Transverse colon (tissue), 4 donors: ENCODE measurements around the gene PCNX1. TPM values are rescaled to one million over a fixed set of nuclear protein-coding genes. Genes with fewer than 3 reads are reported as not detected.

Experiments used
- DNase-seq: peaks from one replicate; pipeline ENCODE4 v3.0.0-alpha.2; 2019
- H3K27ac ChIP-seq, 4 donors: fragments of 200-600 bp; sonication (generic); 2 replicates each; pipeline ENCODE4 v1.5.1; 2016 to 2018; ENCODE audit warnings: inconsistent platforms in 4 of 4
- H3K27me3 ChIP-seq: fragments of 200-600 bp; sonication (generic); 2 replicates; pipeline ENCODE4 v1.5.1; 2017; ENCODE audit warnings: inconsistent platforms
- H3K36me3 ChIP-seq, 4 donors: fragments of 200-600 bp; sonication (generic); 2 replicates each; pipeline ENCODE4 v1.5.1; 2017 to 2019; ENCODE audit warnings: inconsistent platforms in 4 of 4
- H3K4me1 ChIP-seq, 4 donors: fragments of 200-600 bp; sonication (generic); 2 replicates each; pipeline ENCODE4 v1.5.1; 2017 to 2020; ENCODE audit warnings: inconsistent platforms in 4 of 4
- H3K4me3 ChIP-seq, 4 donors: fragments of 200-600 bp; sonication (generic); 1 replicate in 1 of 4; 2 replicates in 3 of 4; pipeline versions ENCODE4 v1.5.1 to v1.6.1; 2017 to 2019; ENCODE audit warnings: inconsistent platforms in 4 of 4
- H3K9me3 ChIP-seq, 2 donors: fragments of 200-600 bp; sonication (generic); 2 replicates each; pipeline ENCODE4 v1.5.1; 2017 to 2019; ENCODE audit warnings: inconsistent platforms in 2 of 2
- CTCF ChIP-seq, 5 experiments: fragments of 200-600 bp in 3 of 5; fragments of 450-650 bp in 2 of 5; sonication (generic) in 3 of 5; IDR thresholded peaks; 1 replicate in 2 of 5; 2 replicates in 3 of 5; pipeline ENCODE4 v1.5.1; 2016 to 2017; ENCODE audit warnings: antibody characterized with exemption in 5 of 5, inconsistent platforms in 3 of 5, mild to moderate bottlenecking in 2 of 5, moderate library complexity in 1 of 5
- EP300 ChIP-seq: sonication (generic); formaldehyde crosslinking; IDR thresholded peaks from one replicate; pipeline ENCODE4 v1.6.1; 2017; ENCODE audit warnings: antibody characterized with exemption, low read depth
- POLR2A ChIP-seq: fragments of 450-650 bp; IDR thresholded peaks from one replicate; pipeline ENCODE4 v1.6.1; 2016; ENCODE audit warnings: antibody characterized with exemption, mild to moderate bottlenecking, moderate library complexity
- POLR2AphosphoS5 ChIP-seq, 3 donors: sonication (generic); formaldehyde crosslinking; IDR thresholded peaks; one replicate each; pipeline ENCODE4 v1.6.1; 2016; ENCODE audit warnings: antibody characterized with exemption in 3 of 3
- WGBS, 2 donors: methylation state at CpG; one replicate each; pipeline ENCODE4 v1.1.5; 2018; ENCODE audit warnings: low coverage in 1 of 2; 5-methylcytosine and 5-hydroxymethylcytosine counted together
- in situ Hi-C, 4 donors: fragments of 200-750 bp; cut with MboI; loops; one replicate each; pipeline versions ENCODE4 v1.15.0 to v1.15.1; 2017; ENCODE audit warnings: low sequenced_read_pairs in 3 of 4, low pct_ligation_motif_present in 1 of 4, low pct_unique_long_range_greater_than_20kb in 1 of 4
- intact Hi-C: fragments of 100-400 bp; cut with DNase I; formaldehyde crosslinking; loops from one replicate; pipeline ENCODE4 v1.15.1; 2023; ENCODE audit warnings: low total_unique reads
- total RNA-seq, 4 donors: library from RNA; depleted of rRNA; stranded (reverse); fragments of >200 nt; gene quantifications; one replicate each; pipeline ENCODE4 v1.1.0, GENCODE V29; 2016

Gene PCNX1
- total RNA-seq, 4 donors from 2014 or later, result 15.0 to 64.6 (median 46.0) TPM

- DNase-seq, result no peak
- no peaks in the 10 kb centered on the region for H3K27me3 ChIP-seq
- H3K4me3 ChIP-seq, result no peak overlapping the region
- in situ Hi-C loops (no loop called here), intact Hi-C loops (no loop called here)
- H3K9me3 ChIP-seq, result no peaks in the 10 kb centered on the region
- H3K36me3 ChIP-seq, result no peaks in the 10 kb centered on the region
- TF ChIP-seq CTCF (IDR thresholded peaks at IDR 0.05) (no peak), POLR2AphosphoS5 (IDR thresholded peaks at IDR 0.05) (no peak), EP300 (no peak), POLR2A (no peak)
- 98 to 100% methylated on average over 3 to 4 of the region's 4 CpGs for WGBS, 2 donors
- no peaks in the 10 kb centered on the region for H3K4me1 ChIP-seq
- H3K27ac ChIP-seq, result no peak overlapping the region
Measured at GRCh38 chr14:71005076-71005475, 97.8 kb downstream of the PCNX1 start.

- TF ChIP-seq POLR2AphosphoS5 (IDR thresholded peaks at IDR 0.05) (no peak), CTCF (IDR thresholded peaks at IDR 0.05) (no peak), EP300 (no peak), POLR2A (no peak)
- H3K9me3 ChIP-seq, result no peaks in the 10 kb centered on the region
- no peak overlapping the region for H3K4me3 ChIP-seq
- in situ Hi-C loops (no loop called here), intact Hi-C loops (no loop called here)
- H3K27ac ChIP-seq, result no peak overlapping the region
- H3K27me3 ChIP-seq, result no peaks in the 10 kb centered on the region
- peaks cover 0 to 9% (median 0%) of the 10 kb centered on the region in 4 donors for H3K4me1 ChIP-seq
- DNase-seq, result no peak
- H3K36me3 ChIP-seq, result no peaks in the 10 kb centered on the region
- 63 to 88% methylated on average over 2 of the region's 2 CpGs for WGBS, 2 donors
Measured at GRCh38 chr14:71006200-71006563, 98.9 kb downstream of the PCNX1 start.

DNA sequence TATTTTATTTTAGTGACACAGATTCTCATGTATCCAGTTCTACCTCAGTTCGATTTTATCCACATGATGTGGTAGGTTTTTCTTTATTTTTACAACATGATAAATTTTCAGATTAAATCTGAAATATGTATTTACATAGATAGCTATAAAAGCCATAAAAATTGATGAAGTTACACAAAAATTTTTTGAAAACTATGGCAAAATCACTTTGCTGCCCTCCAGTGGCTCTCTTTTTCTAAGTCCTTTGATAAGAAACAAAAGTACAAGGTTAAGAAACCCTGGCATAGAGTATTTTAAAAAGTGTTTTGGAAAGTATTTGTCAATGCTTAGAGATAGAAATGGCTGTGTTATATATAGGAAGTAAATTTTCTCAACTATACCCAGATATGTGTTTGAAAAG is 104.2 kb downstream of the PCNX1 start:
- 78 to 82% methylated on average over 1 of the region's 1 CpG for WGBS, 2 donors
- no peaks in the 10 kb centered on the region for H3K9me3 ChIP-seq
- H3K27ac ChIP-seq, result no peak overlapping the region
- H3K36me3 ChIP-seq, result peaks cover 0 to 15% (median 8%) of the 10 kb centered on the region in 4 donors
- H3K27me3 ChIP-seq, result no peaks in the 10 kb centered on the region
- peaks cover 0 to 9% (median 0%) of the 10 kb centered on the region in 4 donors for H3K4me1 ChIP-seq
- H3K4me3 ChIP-seq, result no peak overlapping the region
- in situ Hi-C loops, result no loop called here
- intact Hi-C loops, result no loop called here
- no peak for DNase-seq
- TF ChIP-seq EP300, result no peak
- TF ChIP-seq POLR2AphosphoS5 (IDR thresholded peaks at IDR 0.05), result no peak
- TF ChIP-seq POLR2A, result no peak
- TF ChIP-seq CTCF (IDR thresholded peaks at IDR 0.05), result peak in 1 of 5 experiments; percentile 7

DNA sequence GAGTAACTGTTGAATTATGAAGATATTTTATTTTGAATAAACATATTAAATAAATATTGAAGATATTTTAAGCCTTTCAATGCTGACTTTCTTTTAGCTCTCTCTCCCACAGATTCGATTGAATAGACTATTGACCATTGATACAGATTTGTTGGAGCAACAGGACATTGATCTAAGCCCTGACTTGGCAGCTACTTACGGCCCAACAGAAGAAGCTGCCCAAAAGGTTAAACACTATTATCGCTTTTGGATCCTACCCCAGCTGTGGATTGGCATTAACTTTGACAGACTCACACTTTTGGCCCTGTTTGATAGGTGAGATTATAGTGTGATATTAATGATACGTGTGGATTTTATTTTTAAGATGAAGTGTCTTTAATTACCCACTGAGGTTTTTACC is 105.6 kb downstream of the PCNX1 start:
- Histone ChIP-seq H3K27ac (no peak overlapping the region), H3K27me3 (no peaks in the 10 kb centered on the region), H3K4me1 (peaks cover 0 to 9% (median 0%) of the 10 kb centered on the region in 4 donors), H3K36me3 (peaks cover 0 to 17% (median 8%) of the 10 kb centered on the region in 4 donors), H3K4me3 (no peak overlapping the region), H3K9me3 (no peaks in the 10 kb centered on the region)
- TF ChIP-seq CTCF (IDR thresholded peaks at IDR 0.05) (no peak), EP300 (no peak), POLR2A (no peak), POLR2AphosphoS5 (IDR thresholded peaks at IDR 0.05) (no peak)
- DNase-seq, result no peak
- in situ Hi-C loops, result no loop called here
- WGBS, 2 donors, result 91 to 96% methylated on average over 4 of the region's 4 CpGs
- intact Hi-C loops, result no loop called here
